D721Med (cell line): ENCODE results near the gene SH3BP4.
A peak's percentile ranks its signal among the peaks of the same experiment; 100 is the strongest.

ENCODE experiments used
- DNase-seq: peaks from one replicate; pipeline ENCODE4 v3.0.0; 2011; ENCODE audit warnings: low spot score; ENCODE audit not compliant: insufficient read length
- FAIRE-seq: peaks from 2 replicates; lab custom pipeline; 2011; peaks lifted over from hg19 to GRCh38; lab: Jason Lieb, UNC
- CTCF ChIP-seq: IDR thresholded peaks from 2 replicates; pipeline ENCODE4 v1.5.1; 2012; ENCODE audit warnings: mild to moderate bottlenecking, control low read depth; ENCODE audit not compliant: insufficient read depth; ENCODE audit errors: missing control alignments

Gene SH3BP4

GRCh38 chr2:234952270-234953115 is 676 bp downstream of the SH3BP4 start:
- DNase-seq = no peak
- no peak for TF ChIP-seq CTCF
- no peak for FAIRE-seq

GRCh38 chr2:234953116-234954031 is 1.6 kb downstream of the SH3BP4 start:
- no peak for TF ChIP-seq CTCF
- no peak for FAIRE-seq
- DNase-seq = no peak

GRCh38 chr2:234954551-234954992 is 2.8 kb downstream of the SH3BP4 start:
- FAIRE-seq (no peak), DNase-seq (no peak)
- no peak for TF ChIP-seq CTCF

GRCh38 chr2:234955091-234955591 is 3.3 kb downstream of the SH3BP4 start:
- DNase-seq = no peak
- TF ChIP-seq CTCF = no peak
- FAIRE-seq = no peak

- TF ChIP-seq CTCF = no peak
- DNase-seq (no peak), FAIRE-seq (peak; percentile 64)
These were observed 4.2 kb downstream of the SH3BP4 start for GRCh38 chr2:234955971-234956509.

GRCh38 chr2:234957834-234958135 is 6.0 kb downstream of the SH3BP4 start:
- TF ChIP-seq CTCF = no peak
- FAIRE-seq (no peak), DNase-seq (no peak)
